H9 (cell line): ENCODE results near the gene GNAI2. TPM values are rescaled to one million over a fixed set of nuclear protein-coding genes. Genes with fewer than 3 reads are reported as not detected.

Experiments used
- DNase-seq: peaks from one replicate; pipeline ENCODE4 v3.0.0-alpha.2; 2017
- H2AFZ ChIP-seq: one replicate; pipeline ENCODE4 v1.6.1; 2013; ENCODE audit warnings: mild to moderate bottlenecking, low read length, control low read depth, moderate library complexity
- H2AK5ac ChIP-seq: 2 replicates; pipeline ENCODE4 v1.6.1; 2013; ENCODE audit warnings: low read length, control low read depth, mixed read lengths; ENCODE audit not compliant: insufficient read length
- H2BK120ac ChIP-seq: one replicate; pipeline ENCODE4 v1.6.1; 2013; ENCODE audit warnings: low read depth, mild to moderate bottlenecking, low read length, control low read depth, inconsistent platforms; ENCODE audit not compliant: poor library complexity, severe bottlenecking
- H2BK12ac ChIP-seq: 2 replicates; pipeline ENCODE4 v1.6.1; 2013; ENCODE audit warnings: low read length, control low read depth, mixed read lengths, low read depth; ENCODE audit not compliant: insufficient read length
- H2BK15ac ChIP-seq: 2 replicates; pipeline ENCODE4 v1.6.1; 2013; ENCODE audit warnings: low read depth, low read length, control low read depth
- H2BK20ac ChIP-seq: one replicate; pipeline ENCODE4 v1.6.1; 2013; ENCODE audit warnings: low read depth, mild to moderate bottlenecking, low read length, control low read depth, inconsistent platforms; ENCODE audit not compliant: poor library complexity, severe bottlenecking
- H2BK5ac ChIP-seq: 2 replicates; pipeline ENCODE4 v1.6.1; 2013; ENCODE audit warnings: low read length, control low read depth, mixed read lengths; ENCODE audit not compliant: insufficient read length
- H3K14ac ChIP-seq: 2 replicates; pipeline ENCODE4 v1.6.1; 2013; ENCODE audit warnings: low read length, control low read depth; ENCODE audit not compliant: insufficient read depth
- H3K18ac ChIP-seq: 2 replicates; pipeline ENCODE4 v1.6.1; 2013; ENCODE audit warnings: low read depth, mild to moderate bottlenecking, mixed read lengths, low read length, control low read depth; ENCODE audit not compliant: insufficient read length
- H3K23ac ChIP-seq: 2 replicates; pipeline ENCODE4 v1.6.1; 2013; ENCODE audit warnings: low read length, control low read depth, mixed read lengths, low read depth; ENCODE audit not compliant: insufficient read length
- H3K23me2 ChIP-seq: 2 replicates; pipeline ENCODE4 v1.6.1; 2013; ENCODE audit warnings: low read depth, mild to moderate bottlenecking, mixed read lengths, low read length, control low read depth; ENCODE audit not compliant: insufficient read length, poor library complexity, severe bottlenecking
- H3K27ac ChIP-seq: 2 replicates; pipeline ENCODE4 v1.5.1; 2013; ENCODE audit warnings: low read length, control low read depth, mixed read lengths, low read depth; ENCODE audit not compliant: insufficient read length
- H3K27me3 ChIP-seq: 2 replicates; pipeline ENCODE4 v1.6.1; 2013; ENCODE audit warnings: low read length, control low read depth, inconsistent platforms; ENCODE audit not compliant: insufficient read depth
- H3K4ac ChIP-seq: 2 replicates; pipeline ENCODE4 v1.6.1; 2013; ENCODE audit warnings: low read depth, mild to moderate bottlenecking, control low read depth, inconsistent platforms, low read length, moderate library complexity
- H3K4me1 ChIP-seq: 2 replicates; pipeline ENCODE4 v1.6.1; 2013; ENCODE audit warnings: low read length, control low read depth, inconsistent platforms; ENCODE audit not compliant: insufficient read depth
- H3K4me2 ChIP-seq: 2 replicates; pipeline ENCODE4 v1.6.1; 2013; ENCODE audit warnings: low read length, control low read depth, mixed read lengths; ENCODE audit not compliant: insufficient read length, insufficient read depth
- H3K56ac ChIP-seq: 2 replicates; pipeline ENCODE4 v1.6.1; 2013; ENCODE audit warnings: low read depth, mild to moderate bottlenecking, mixed read lengths, low read length, control low read depth; ENCODE audit not compliant: insufficient read length
- H3K79me1 ChIP-seq: 2 replicates; pipeline ENCODE4 v1.6.1; 2013; ENCODE audit warnings: low read depth, mild to moderate bottlenecking, moderate library complexity, low read length, control low read depth, inconsistent platforms; ENCODE audit not compliant: insufficient read depth, poor library complexity, severe bottlenecking
- H3K79me2 ChIP-seq: 2 replicates; pipeline ENCODE4 v1.6.1; 2013; ENCODE audit warnings: low read length, control low read depth, inconsistent platforms; ENCODE audit not compliant: insufficient read depth
- H3K9ac ChIP-seq: 2 replicates; pipeline ENCODE4 v1.6.1; 2013; ENCODE audit warnings: low read length, control low read depth, mixed read lengths; ENCODE audit not compliant: insufficient read length; ENCODE audit errors: extremely low read depth
- H3K9me3 ChIP-seq: one replicate; pipeline ENCODE4 v1.6.1; 2013; ENCODE audit warnings: low read depth, low read length, inconsistent platforms; ENCODE audit not compliant: control insufficient read depth
- H3T11ph ChIP-seq: one replicate; pipeline ENCODE4 v1.6.1; 2013; ENCODE audit warnings: mild to moderate bottlenecking, low read length, control low read depth, inconsistent platforms
- H4K20me1 ChIP-seq: one replicate; pipeline ENCODE4 v1.6.1; 2013; ENCODE audit not compliant: control insufficient read depth, insufficient read length, insufficient read depth
- H4K5ac ChIP-seq: 2 replicates; pipeline ENCODE4 v1.6.1; 2013; ENCODE audit warnings: low read depth, mild to moderate bottlenecking, mixed read lengths, low read length, control low read depth; ENCODE audit not compliant: insufficient read length
- H4K8ac ChIP-seq: replicated peaks from 2 replicates; pipeline ENCODE4 v1.6.1; 2013; ENCODE audit warnings: low read length, control low read depth, mixed read lengths, low read depth; ENCODE audit not compliant: insufficient read length
- H4K91ac ChIP-seq: 2 replicates; pipeline ENCODE4 v1.6.1; 2013; ENCODE audit warnings: low read depth, mild to moderate bottlenecking, moderate library complexity, mixed read lengths, low read length, control low read depth; ENCODE audit not compliant: insufficient read length
- H3K27ac Mint-ChIP-seq, 3 experiments: 2 replicates in 2 of 3; 3 replicates in 1 of 3; pipeline ENCODE4 v1.8.0; 2020 to 2021; ENCODE audit warnings: mixed read lengths in 3 of 3, mild to moderate bottlenecking in 1 of 3, moderate library complexity in 1 of 3
- H3K27me3 Mint-ChIP-seq: 2 replicates; pipeline ENCODE4 v1.8.0; 2021; ENCODE audit warnings: low read depth, mild to moderate bottlenecking, moderate library complexity, mixed read lengths
- H3K36me3 Mint-ChIP-seq, 3 experiments: 2 replicates in 2 of 3; 3 replicates in 1 of 3; pipeline ENCODE4 v1.8.0; 2020 to 2021; ENCODE audit warnings: low read depth in 3 of 3, mixed read lengths in 3 of 3; ENCODE audit not compliant: insufficient read depth in 1 of 3
- H3K4me1 Mint-ChIP-seq, 2 experiments: 2 replicates each; pipeline ENCODE4 v1.8.0; 2020; ENCODE audit warnings: mixed read lengths in 2 of 2
- H3K4me3 Mint-ChIP-seq, 2 experiments: 2 replicates in 1 of 2; 3 replicates in 1 of 2; pipeline ENCODE4 v1.8.0; 2020 to 2021; ENCODE audit warnings: mild to moderate bottlenecking in 2 of 2, mixed read lengths in 2 of 2, moderate library complexity in 1 of 2
- H3K9me3 Mint-ChIP-seq, 2 experiments: 2 replicates in 1 of 2; 3 replicates in 1 of 2; pipeline ENCODE4 v1.8.0; 2020; ENCODE audit warnings: mild to moderate bottlenecking in 2 of 2, mixed read lengths in 2 of 2, moderate library complexity in 1 of 2
- WGBS: extraction: QIAGEN DNeasy Blood & Tissue Kit; methylation state at CpG from one replicate; pipeline ENCODE4 v1.1.7; 2013; ENCODE audit warnings: missing lambda C conversion rate, low lambda C conversion rate, mixed read lengths; ENCODE audit not compliant: insufficient read length; ENCODE audit errors: extremely low coverage; 5-methylcytosine and 5-hydroxymethylcytosine counted together
- total RNA-seq: library from RNA; stranded (reverse); gene quantifications from 2 replicates; pipeline ENCODE4 v1.2.1, GENCODE V29; 2021
- TF ChIP-seq, protein P1 (sequence below): fragments of 200-600 bp; sonication (generic); conservative IDR thresholded peaks from 3 replicates; pipeline ENCODE4 v1.8.0; 2021; ENCODE audit warnings: antibody characterized with exemption, mild to moderate bottlenecking

GNAI2 gene
- total RNA-seq, 1 experiment from 2014 or later, result 218 TPM

DNA sequence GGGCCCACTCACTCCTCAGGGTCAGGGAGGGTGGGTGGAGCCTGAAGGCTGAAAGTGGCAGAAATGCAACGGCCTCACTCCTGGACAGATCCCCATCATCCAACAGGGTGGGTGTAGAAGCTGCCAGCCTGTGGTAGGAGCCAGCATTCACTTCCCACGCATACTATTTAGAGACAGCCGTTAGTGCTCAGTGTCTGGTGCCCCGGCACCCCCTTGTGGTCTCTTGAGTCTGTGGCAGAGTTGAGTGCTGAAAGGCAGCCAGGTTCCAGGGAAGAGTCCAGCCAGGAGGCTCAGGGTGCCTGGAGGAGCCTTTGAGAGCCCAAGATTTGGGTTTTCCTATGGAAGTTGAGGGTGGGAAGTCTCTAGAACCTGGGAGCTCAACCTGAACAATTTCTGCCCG lies 46.7 kb upstream of the GNAI2 start:
- H3K79me1 ChIP-seq, result no peaks in the 10 kb centered on the region
- TF ChIP-seq, protein P1, sequence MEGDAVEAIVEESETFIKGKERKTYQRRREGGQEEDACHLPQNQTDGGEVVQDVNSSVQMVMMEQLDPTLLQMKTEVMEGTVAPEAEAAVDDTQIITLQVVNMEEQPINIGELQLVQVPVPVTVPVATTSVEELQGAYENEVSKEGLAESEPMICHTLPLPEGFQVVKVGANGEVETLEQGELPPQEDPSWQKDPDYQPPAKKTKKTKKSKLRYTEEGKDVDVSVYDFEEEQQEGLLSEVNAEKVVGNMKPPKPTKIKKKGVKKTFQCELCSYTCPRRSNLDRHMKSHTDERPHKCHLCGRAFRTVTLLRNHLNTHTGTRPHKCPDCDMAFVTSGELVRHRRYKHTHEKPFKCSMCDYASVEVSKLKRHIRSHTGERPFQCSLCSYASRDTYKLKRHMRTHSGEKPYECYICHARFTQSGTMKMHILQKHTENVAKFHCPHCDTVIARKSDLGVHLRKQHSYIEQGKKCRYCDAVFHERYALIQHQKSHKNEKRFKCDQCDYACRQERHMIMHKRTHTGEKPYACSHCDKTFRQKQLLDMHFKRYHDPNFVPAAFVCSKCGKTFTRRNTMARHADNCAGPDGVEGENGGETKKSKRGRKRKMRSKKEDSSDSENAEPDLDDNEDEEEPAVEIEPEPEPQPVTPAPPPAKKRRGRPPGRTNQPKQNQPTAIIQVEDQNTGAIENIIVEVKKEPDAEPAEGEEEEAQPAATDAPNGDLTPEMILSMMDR, result peak; percentile 87
- Mint-ChIP-seq H3K27me3 (peaks cover 13% of the 10 kb centered on the region), H3K36me3 (peaks cover 4 to 10% (median 6%) of the 10 kb centered on the region in 3 experiments; a peak in 5 of 7 replicates), H3K27ac (peak overlapping the region in 2 of 3 experiments; percentile 21 to 89; a peak in 1 of 7 replicates), H3K4me3 (no peak overlapping the region), H3K4me1 (peaks cover 3 to 9% of the 10 kb centered on the region in 2 experiments; a peak in 3 of 4 replicates), H3K9me3 (no peaks in the 10 kb centered on the region)
- no peak overlapping the region for H3K4me2 ChIP-seq
- WGBS, result no CpG with 5 or more reads among the region's 5 CpGs
- H3T11ph ChIP-seq, result no peak overlapping the region
- no peak overlapping the region for H3K56ac ChIP-seq
- H3K9ac ChIP-seq, result no peak overlapping the region
- H3K27me3 ChIP-seq, result no peaks in the 10 kb centered on the region; the same call in 1 of the 2 replicates
- no peak overlapping the region for H2BK12ac ChIP-seq
- no peak overlapping the region for H2AK5ac ChIP-seq
- H3K9me3 ChIP-seq, result no peaks in the 10 kb centered on the region
- no peak overlapping the region for H2BK5ac ChIP-seq
- no peak overlapping the region for H4K91ac ChIP-seq
- no peaks in the 10 kb centered on the region for H4K20me1 ChIP-seq
- no peak overlapping the region for H2AFZ ChIP-seq
- no peak overlapping the region for H3K23ac ChIP-seq
- no peak overlapping the region for H3K27ac ChIP-seq
- no peak overlapping the region for H2BK120ac ChIP-seq
- no peak overlapping the region for H2BK15ac ChIP-seq
- no peak overlapping the region for H4K5ac ChIP-seq
- no peak overlapping the region for H2BK20ac ChIP-seq
- H3K23me2 ChIP-seq, result no peaks in the 10 kb centered on the region
- no peak overlapping the region for H3K18ac ChIP-seq
- H3K14ac ChIP-seq, result no peak overlapping the region
- H3K4me1 ChIP-seq, result no peaks in the 10 kb centered on the region
- H3K79me2 ChIP-seq, result no peaks in the 10 kb centered on the region
- H3K4ac ChIP-seq, result no peak overlapping the region
- DNase-seq, result peak; percentile 79
- H4K8ac ChIP-seq, result no peak overlapping the region
